ENCODE data around the gene MUC5B.

Gene MUC5B

DNA sequence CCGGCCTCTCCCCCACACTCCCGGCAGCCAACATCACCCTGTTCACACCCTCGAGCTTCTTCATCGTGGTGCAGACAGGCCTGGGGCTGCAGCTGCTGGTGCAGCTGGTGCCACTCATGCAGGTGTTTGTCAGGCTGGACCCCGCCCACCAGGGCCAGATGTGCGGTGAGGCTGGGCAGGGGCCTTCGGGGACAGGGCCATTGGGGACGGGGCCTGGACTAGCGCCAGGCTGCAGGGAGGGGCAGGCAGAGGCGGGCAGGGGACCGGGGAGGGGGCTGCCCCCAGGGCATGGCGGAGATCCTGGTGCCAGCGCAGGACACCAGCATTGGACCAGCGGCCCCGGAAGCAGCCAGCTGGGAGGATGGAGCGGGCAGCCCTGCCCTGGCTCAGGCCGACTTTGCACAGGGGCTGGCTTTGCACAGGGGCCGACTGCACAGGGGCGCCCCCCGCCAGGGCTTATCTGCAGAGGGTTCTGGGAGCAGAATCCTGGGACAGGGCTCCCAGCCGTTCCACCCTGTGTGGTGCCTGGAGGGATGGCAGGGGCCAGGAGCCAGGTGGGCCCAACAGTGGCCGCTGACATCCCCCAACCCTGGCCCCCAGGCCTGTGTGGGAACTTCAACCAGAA is 8.6 kb downstream of the MUC5B start:
- TF ChIP-seq, protein P1, sequence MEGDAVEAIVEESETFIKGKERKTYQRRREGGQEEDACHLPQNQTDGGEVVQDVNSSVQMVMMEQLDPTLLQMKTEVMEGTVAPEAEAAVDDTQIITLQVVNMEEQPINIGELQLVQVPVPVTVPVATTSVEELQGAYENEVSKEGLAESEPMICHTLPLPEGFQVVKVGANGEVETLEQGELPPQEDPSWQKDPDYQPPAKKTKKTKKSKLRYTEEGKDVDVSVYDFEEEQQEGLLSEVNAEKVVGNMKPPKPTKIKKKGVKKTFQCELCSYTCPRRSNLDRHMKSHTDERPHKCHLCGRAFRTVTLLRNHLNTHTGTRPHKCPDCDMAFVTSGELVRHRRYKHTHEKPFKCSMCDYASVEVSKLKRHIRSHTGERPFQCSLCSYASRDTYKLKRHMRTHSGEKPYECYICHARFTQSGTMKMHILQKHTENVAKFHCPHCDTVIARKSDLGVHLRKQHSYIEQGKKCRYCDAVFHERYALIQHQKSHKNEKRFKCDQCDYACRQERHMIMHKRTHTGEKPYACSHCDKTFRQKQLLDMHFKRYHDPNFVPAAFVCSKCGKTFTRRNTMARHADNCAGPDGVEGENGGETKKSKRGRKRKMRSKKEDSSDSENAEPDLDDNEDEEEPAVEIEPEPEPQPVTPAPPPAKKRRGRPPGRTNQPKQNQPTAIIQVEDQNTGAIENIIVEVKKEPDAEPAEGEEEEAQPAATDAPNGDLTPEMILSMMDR (IDR thresholded peaks at IDR 0.05; ENCODE audit: low read length, missing control alignments) = no peak
- H3K4me3 ChIP-seq (replicated peaks; ENCODE audit: low read depth, low read length) = no peak overlapping the region
- DNase-seq (ENCODE audit: low read depth) = no peak

DNA sequence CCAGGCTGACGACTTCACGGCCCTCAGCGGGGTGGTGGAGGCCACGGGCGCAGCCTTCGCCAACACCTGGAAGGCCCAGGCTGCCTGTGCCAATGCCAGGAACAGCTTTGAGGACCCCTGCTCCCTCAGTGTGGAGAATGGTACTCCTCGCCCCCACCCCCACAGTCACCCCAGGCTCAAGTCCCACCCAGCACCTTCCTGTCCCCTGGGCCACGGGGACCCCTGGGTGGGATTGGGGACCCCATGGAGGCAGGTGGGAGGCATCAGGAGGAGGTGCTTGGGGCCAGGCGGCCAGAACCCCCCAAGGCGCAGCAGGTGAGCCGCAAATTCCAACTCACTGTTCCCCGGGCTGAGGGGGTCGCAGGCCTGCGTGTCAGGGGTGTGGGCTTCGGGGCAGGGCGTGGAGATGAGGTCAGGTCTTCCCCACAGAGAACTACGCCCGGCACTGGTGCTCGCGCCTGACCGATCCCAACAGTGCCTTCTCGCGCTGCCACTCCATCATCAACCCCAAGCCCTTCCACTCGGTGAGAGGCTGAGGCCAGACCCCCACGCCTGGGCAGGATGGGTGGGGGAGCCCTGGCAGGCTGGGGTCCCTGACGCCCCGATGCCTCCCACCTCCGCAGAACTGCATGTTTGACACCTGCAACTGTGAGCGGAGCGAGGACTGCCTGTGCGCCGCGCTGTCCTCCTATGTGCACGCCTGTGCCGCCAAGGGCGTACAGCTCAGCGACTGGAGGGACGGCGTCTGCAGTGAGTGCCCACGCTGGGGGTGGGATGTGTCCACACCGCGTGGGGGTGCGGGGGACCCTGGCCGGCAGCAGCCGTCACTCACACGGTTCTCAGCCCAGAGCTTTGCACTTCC is 9.4 kb downstream of the MUC5B start:
- H3K4me3 ChIP-seq (replicated peaks; ENCODE audit: low read depth, low read length) = no peak overlapping the region
- no peak for DNase-seq (ENCODE audit: low read depth)
- TF ChIP-seq, protein P1 (IDR thresholded peaks at IDR 0.05; ENCODE audit: low read length, missing control alignments) = no peak

DNA sequence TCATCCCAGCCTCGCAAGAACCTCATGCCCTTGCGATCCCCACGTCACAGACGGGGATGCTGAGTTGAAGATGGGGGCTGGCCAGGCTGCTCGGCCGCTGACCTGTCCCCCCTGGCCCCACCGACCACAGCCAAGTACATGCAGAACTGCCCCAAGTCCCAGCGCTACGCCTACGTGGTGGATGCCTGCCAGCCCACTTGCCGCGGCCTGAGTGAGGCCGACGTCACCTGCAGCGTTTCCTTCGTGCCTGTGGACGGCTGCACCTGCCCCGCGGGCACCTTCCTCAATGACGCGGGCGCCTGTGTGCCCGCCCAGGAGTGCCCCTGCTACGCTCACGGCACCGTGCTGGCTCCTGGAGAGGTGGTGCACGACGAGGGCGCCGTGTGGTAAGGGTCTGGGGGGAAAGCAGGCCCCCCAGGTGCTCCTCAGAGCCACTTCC is 10.0 kb downstream of the MUC5B start:
- TF ChIP-seq, protein P1 (IDR thresholded peaks at IDR 0.05; ENCODE audit: low read length, missing control alignments) = no peak
- no peak overlapping the region for H3K4me3 ChIP-seq (replicated peaks; ENCODE audit: low read depth, low read length)
- no peak for DNase-seq (ENCODE audit: low read depth)

DNA sequence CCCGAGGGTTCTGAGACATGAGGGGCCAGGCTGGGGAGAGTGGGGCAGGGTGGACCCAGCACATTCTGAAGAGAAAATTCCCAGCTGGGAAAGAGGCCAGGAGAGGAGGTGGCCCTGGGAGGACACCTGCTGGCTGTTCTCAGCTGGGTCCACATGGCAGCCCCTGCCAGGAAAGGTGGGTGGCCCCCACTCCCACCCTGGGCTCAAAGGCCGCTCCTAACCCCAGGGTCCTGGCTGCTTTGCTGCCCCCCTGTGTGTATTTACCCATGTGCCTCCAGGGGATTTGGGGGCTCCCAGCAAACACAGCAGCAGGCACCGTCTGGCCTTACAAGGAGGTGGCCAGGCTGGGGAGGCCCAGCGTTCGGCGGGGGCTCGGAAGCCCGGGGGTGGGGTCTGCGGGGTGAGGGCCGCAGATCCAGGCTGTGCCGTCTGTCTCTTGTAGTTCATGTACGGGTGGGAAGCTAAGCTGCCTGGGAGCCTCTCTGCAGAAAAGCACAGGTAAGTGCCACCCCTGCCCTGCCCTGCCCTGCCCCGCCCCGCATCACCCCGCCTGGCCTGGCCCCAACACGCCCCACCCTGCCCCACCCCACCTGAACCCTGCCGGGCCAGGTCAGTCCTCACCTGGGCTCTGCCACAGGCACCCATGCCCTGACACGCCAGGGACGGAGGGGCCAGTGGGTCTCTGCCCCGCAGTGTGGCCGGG is 10.6 kb downstream of the MUC5B start:
- no peak for DNase-seq (ENCODE audit: low read depth)
- no peak overlapping the region for H3K4me3 ChIP-seq (replicated peaks; ENCODE audit: low read depth, low read length)
- TF ChIP-seq, protein P1 (IDR thresholded peaks at IDR 0.05; ENCODE audit: low read length, missing control alignments) = no peak

DNA sequence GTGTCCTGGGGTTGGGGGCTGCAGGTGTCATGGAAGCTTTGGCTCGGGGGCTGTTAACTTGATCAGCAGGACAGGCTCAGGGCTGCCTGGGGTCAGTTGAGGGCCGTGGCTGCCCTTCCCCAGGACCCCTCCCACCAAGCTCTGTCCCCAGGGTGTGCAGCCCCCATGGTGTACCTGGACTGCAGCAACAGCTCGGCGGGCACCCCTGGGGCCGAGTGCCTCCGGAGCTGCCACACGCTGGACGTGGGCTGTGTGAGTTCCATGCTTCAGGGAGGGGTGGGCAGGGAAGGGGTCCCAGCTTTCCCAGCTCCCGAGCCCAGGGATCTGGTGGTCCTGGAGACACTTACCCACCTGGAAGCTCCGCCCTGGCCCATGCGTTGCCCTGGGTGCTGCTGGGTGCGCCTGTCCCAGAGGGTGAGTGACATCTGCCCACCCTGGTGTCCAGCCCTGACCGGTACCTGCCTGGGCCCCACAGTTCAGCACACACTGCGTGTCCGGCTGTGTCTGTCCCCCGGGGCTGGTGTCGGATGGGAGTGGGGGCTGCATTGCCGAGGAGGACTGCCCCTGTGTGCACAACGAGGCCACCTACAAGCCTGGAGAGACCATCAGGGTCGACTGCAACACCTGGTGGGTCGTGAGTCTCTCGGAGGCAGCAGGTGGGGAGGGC is 11.3 kb downstream of the MUC5B start:
- H3K4me3 ChIP-seq (replicated peaks; ENCODE audit: low read depth, low read length) = no peak overlapping the region
- no peak for DNase-seq (ENCODE audit: low read depth)
- TF ChIP-seq, protein P1 (IDR thresholded peaks at IDR 0.05; ENCODE audit: low read length, missing control alignments) = no peak

DNA sequence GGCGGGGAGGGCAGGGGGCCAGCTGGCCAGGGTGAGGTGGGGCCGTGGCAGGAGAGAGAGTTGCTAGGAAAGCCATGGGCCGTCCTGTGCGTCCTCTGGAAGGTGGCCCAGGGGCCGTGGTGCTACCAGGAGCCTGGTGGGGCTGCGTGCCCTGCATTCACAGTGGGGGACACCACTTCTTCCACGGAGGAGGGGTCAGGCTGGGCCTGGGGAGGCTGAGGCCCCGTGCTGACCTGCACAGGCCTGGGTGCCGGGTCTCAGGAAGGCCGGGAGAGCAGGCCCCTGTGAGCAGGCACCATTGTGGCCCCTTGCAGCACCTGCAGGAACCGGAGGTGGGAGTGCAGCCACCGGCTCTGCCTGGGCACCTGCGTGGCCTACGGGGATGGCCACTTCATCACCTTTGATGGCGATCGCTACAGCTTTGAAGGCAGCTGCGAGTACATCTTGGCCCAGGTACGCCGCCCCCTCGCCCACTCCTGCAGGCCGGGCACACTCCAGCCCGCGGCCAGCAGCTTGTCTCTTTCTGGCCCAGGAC is 12.0 kb downstream of the MUC5B start:
- H3K4me3 ChIP-seq (replicated peaks; ENCODE audit: low read depth, low read length) = no peak overlapping the region
- TF ChIP-seq, protein P1 (IDR thresholded peaks at IDR 0.05; ENCODE audit: low read length, missing control alignments) = no peak
- no peak for DNase-seq (ENCODE audit: low read depth)

Measured in fibroblast of pulmonary artery (primary cell).